Breast epithelium (tissue), 3 donors: Measurements from ENCODE around the gene G3BP1.

Experiments used
- CTCF ChIP-seq, 3 donors: fragments of 450-650 bp; IDR thresholded peaks; one replicate each; pipeline ENCODE4 v1.5.1; 2016 to 2017; ENCODE audit warnings: antibody characterized with exemption in 3 of 3, mild to moderate bottlenecking in 3 of 3, moderate library complexity in 3 of 3
- POLR2A ChIP-seq: fragments of 450-650 bp; IDR thresholded peaks from one replicate; pipeline ENCODE4 v1.6.1; 2016; ENCODE audit warnings: antibody characterized with exemption, mild to moderate bottlenecking, moderate library complexity

GRCh38 chr5:151780348-151780747 lies 8.6 kb downstream of the G3BP1 start:
- no peak for TF ChIP-seq CTCF (IDR thresholded peaks at IDR 0.05)
- TF ChIP-seq POLR2A, result no peak
